HT1080 (cell line): ENCODE measurements around the gene SH2D7. TPM values are rescaled to one million over a fixed set of nuclear protein-coding genes. Genes with fewer than 3 reads are reported as not detected.

ENCODE experiments used
- DNase-seq: peaks from one replicate; pipeline ENCODE4 v3.0.0-alpha.2; 2015; ENCODE audit warnings: low read depth
- total RNA-seq: library from RNA; depleted of rRNA; stranded (reverse); fragments of >200 nt; shearing (Covaris generic); gene quantifications from 2 replicates; pipeline ENCODE4 v1.2.3, GENCODE V29; 2014

Gene SH2D7
- total RNA-seq, 1 experiment from 2014 or later = not detected

DNA sequence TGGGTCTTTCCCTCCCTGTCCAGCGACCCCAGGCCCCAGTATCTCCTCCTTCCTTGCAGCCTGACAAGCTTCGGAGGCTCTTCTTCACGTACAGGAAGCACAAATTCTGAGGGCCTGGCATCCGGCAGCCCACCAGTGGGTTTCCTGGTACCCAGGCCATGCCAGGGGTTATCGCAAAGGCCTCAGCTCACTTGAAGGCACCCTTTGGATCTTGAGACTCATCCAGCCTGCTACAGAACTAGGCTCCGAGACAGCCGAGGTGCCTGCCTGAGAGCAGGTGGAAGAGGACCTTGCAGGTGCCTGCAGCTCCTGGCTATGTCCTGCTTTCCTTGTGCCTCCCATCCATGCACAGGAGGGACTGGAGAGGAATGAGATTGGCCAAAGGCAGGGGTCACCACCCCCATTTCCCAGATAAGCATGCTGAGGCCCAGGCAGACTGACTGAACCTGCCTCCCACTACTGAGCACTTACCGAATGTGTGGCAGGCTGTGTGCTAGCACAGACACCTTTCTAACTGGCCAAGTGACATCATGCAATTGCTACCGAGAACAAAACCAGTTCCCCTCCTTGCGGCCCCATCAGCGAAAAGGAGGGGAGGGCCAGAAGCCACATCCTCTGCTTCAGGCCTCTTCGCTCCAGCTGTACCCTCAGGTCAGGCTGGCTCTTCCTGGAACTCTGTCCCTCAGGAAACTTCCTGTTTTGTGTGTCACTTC, 11.2 kb downstream of the SH2D7 start:
- no peak for DNase-seq

DNA sequence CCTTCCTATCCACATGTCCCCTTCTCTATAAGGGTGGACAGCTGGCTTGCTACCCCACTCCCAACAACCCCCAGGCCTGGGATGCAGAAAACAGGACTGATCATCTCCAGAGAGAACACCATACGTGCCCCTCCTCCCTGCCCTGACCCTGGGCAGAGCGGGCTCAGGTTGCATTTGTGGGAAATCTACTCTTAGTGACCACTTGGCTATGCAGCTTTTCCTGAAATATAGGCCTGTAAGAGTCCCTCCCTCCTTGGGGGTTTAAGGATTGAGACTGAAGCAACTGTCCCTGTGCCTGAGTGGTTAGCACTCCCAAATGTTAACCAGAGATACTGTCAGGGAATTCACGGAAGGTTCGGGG, 11.7 kb downstream of the SH2D7 start:
- no peak for DNase-seq

DNA sequence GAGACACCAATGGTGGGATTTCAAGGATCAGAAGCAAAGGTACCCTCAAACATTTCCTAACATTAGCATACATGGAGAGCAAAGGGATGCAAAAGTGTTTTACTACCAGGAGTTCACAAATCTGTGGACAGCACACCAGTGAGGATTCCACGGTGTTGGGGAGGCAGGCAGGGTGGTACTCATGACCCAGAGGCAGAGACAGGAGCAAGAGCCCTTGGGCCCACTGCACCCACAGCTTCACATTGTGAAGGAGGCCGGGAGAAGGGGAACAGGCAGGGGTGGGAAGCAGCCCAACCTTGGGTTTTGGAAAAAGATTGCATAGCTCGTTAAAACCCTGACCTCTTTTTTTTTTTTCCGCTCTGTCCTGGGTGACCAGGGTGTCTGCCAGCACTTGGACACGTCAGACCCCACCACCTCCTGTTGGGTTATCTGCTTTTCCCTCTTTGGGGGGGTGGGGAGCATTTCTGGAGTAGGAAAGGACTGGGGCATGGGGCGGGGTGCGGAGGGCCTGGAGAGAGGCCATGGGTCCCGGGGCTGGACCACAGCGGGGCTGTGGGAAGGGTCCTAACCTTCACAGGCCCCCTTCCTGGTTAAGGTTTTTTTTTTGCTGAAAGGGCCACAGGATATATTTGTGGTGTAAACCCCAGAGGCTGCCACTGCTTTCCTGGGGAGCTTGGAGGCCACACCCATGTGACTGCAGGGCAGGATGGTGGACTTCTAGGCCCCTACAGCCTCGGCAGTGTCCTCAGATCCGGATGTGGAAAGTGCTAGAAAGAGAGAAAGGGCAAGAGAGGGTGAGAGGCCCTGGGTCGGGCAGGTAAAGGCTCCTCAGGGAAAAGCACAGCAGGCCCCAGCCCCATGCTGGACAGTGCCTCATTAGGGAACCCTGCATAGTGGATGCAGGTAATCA, 12.5 kb downstream of the SH2D7 start:
- no peak for DNase-seq

DNA sequence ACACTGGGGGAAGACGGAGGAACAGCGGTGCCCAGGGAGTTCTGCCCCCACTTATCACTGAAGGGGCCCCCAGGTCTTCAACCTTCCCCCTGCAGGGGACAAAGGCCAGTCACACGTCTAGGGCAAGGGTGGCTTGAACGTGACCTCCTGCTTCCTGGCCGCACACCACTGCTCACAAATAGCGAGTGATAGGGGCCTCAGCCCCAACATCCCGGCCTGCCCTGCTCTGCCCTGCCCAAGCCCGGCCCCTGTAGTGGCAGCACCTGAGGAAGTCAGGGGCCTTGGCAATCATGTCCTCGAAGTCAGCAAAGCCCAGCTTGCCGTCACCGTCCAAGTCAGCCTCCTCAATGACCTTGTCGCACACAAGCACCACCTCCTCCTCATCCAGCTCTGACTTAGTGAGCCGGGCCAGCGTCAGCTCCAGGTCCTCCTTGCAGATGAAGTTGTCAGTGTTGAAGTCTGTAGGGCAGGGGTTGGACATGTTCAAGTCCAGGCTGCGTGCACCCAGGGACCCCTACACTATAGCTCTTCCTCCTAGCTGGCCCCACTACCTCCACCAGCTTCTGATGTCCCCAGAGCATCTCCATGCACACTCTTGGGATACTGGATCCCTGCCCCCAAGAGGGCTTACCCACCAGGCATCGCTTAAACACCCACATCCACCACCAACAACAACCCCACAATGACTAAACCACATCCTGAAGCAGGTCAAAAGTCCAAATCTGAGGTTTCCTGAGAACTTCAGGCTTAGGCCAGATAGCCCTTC, 13.3 kb downstream of the SH2D7 start:
- DNase-seq = peak; percentile 44

DNA sequence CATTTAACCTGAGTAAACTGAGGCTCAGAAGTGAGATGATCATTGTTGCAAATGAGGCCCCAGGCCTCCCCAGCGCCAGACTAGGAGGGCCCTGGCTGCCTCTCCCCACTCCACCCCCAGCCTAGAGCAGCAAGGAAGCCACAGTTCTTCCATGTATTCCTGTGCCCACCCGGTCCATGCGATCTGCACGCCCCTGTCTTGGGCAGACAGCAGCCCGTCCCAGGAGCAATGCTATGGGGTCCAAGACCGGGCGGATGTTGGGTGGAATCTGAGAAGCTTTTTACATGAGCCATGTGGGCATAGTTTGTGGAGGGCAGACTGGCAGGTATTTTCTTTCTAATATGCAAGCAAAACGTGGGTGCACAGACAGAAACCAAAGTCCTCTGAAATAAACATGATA, 15.1 kb downstream of the SH2D7 start:
- no peak for DNase-seq

DNA sequence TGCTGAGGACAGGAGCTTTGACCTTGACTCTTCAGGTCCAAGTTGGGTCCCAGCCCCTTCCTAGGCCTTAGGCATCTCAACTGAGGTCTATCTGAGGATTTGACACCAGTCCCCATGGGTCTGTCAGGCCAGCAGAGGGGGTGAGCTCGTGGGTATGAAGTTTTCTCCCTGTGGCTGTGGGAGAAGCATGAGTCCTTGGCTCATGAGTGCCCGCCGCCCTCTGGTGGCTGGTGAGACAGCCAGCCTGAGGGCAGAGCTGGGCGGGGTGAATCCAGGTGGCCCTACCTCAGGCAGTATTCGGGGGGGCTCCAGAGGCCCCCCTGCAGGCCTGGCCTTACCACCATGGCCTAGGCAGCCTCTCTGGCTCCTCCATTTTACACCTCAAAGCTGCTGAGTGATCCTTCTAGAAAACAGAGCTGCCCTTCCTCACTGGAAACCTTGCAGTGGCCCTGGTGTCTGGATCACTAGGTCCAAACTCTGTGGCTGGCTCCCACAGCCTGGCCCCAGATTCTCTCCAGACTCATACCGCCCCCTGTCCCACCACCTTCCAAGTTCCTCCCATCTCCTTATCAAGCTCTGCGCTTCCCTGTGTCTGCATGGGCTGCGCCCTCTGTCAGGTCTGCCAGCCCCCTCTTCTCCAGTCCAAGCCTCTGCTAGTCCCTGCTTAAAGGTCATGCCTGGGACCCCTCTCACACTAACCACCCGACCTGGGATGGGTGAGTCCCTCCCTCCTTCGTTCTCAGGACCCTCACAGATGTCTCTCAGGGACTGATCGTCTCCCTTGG, 16.1 kb downstream of the SH2D7 start:
- DNase-seq = peak; percentile 72

DNA sequence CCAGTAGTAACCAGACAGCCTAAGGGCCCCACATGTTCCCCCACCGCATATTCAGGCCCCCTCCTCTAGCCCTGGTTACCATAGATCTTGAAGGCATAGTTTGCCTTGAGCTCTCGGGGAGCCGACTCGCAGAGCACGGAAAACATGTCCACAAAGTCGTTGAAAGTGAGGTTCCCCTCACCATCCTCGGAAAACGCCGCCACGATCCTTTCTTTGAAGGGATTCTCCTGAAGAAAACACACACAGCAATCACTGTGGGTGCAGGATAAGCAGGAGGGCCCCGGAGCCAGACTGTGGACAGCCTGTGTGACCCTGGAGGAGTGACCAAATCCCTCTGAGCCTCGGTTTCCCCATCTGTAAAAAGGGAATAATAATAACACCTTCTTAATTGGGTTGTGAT, 16.8 kb downstream of the SH2D7 start:
- DNase-seq = no peak

DNA sequence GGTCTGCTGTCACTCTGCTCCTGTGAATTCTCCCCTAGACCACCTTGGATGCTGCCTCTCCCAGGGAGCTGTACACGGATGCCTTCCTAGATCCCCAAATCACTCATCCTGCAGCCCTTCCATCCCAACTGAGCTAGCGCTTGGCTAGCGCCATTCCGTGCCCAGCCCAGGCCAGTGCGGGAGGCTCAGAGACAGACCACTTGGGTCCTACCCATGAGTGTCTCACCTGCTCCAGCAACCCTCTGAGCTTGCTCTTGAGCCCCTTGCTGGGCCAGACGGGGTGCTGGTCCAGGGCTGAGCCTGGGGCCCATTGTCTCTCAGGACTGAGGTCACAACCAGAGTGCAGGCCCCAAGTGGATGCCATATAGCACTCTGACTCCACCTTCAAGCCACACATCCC, 17.7 kb downstream of the SH2D7 start:
- DNase-seq = no peak

DNA sequence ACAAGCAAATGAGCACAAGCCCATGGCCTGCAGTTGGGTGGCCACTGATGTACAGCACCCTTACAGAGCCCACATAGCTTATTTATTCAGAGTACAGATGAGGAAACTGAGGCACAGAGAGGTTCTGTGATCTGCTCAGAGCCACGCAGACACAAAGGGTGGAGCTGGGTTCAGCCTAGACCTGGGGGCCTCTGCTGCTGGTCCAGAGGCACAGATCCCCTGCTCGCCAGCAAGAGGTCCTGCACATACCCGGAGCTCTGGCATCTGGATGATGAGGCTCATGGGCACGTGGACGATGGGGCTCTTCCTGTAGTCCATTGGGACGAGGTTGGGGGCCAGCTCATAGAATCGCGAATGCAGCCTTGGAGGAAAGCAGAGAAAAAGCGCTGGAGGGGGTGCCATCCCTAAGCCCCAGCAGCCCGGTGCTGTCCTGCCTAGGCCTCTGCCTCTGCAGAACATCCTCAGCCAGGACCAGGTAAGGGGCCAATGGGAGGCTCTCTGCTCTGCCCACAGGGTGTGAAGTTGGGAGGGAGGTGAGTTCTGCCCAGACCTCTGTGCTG, 18.6 kb downstream of the SH2D7 start:
- DNase-seq = no peak

DNA sequence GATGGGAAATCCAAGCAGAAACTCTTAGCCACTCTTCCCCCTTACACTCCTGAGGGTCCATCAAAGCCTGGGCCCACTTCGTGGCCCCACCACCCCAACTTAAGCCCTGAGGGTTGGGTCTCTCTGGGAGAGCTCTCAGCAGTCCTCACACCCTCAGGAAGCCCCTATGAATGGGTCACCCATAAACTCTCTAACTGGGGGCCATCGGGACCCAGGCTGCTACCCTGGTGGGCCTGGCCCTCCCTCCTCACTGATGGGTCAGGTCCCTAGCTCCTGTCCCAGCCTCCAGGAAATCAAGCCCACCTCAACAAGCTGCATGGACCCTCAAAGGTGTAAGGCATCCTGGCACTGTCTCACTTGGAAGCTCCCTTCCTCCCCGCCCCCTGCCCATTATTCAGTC, 19.4 kb downstream of the SH2D7 start:
- DNase-seq = no peak

DNA sequence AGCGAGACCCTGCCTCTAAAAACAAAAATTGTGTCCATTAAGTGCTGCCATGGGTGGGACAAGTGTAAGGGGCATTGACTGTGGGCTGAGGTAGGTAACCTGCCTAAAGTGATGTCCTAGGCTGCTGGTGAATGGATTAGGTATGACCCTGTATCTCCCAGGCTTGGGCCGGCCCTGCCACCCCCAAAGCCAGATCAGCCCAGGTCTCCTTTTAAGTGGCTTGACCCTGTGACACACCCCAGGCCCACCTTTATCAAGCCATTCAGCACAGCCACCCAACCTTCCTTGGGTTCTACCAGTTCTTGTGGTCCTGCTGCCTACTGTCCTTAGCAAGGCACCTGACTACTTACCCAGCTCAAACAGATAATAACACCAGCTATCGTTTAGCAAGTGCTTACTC, 20.2 kb downstream of the SH2D7 start:
- DNase-seq = no peak

DNA sequence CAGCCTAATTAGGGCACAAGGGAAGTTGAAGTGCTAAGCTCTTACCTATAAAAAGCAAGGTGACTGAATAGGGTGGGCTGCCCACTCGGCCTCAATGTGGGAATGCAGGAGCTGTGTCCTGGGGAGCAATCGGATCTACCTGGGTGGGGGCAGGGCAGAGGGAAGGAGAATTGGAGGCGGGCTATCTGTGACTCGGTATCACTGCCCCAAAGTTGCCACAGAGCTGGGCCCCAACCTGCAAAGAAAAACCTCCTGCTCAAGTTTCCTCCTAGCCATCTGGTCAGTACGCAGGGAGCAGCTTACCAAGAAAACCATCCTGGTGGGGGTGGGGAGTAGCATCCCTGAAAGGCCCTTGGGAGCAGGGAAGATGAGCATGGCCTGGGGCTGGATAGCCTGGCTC, 28.2 kb downstream of the SH2D7 start:
- DNase-seq = no peak

DNA sequence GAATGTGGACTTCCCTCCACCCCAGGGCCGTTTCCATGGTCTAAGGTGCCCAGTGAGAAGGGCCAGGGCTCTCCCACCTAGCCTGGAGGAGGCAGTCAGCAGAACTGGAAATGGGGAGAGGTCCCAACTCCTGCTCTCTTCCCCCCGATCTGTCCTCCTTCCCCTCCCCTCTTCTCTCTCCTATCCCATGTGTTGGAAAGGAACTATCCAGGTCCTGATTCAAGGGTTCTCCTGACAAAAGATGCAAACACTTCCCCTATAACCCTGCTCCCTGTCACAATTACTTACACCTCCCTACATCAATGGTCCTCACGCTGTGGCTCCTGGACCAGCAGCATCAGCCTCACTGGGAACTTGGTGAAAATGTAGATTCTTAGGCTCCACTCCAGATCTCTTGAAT, 32.9 kb downstream of the SH2D7 start:
- no peak for DNase-seq

DNA sequence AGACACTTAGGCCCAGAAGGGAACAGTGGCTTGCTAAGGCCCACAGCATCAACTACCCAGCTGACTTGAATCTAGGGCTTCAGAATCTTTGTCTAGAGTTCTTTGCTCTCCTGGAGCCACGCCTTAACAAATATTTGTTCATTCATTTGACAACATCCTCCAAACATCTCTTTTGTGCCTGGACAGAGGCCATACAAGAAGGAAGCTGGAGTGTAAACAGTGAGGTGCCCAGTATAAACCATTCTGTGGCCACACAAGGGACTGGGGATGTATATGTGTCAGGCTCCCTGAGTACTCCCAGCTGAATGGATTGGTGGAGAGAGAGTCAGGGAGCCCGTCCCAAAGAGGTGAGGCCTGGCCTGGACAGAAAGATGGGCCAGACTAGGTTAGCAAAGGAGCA, 35.5 kb downstream of the SH2D7 start:
- DNase-seq = no peak

DNA sequence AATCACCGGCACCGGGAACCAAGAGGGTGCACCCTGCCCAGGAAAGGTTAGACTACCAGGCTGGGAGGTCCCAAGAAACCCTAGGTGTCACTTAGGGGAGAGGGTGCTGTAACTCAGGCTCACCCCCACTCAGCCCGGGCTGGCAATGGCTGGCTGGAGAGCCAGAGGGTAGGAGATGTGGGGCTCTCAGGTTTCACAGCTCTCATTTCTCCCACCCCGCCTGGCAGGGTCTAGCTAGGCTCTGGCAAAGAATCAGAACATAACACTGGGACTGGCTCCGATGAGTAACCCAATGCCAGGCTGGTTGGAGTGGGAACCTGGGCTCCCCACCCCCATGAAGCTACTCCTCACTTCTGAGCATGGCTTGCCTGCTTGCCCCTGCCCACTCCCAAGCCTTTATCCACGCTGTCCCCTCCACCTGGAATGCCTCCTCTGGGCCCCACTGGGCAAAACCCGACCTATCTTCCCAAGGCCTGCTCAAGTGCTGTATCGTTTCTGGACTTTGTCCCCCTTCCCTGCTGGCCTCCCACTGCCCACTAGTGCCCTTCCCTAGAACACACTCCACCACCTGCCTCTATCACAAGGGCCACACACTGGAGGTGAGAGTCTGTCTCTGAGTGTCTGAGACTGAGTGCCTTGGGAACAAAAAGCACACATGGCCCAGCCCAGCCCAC, 36.9 kb downstream of the SH2D7 start:
- peak; percentile 41 for DNase-seq

DNA sequence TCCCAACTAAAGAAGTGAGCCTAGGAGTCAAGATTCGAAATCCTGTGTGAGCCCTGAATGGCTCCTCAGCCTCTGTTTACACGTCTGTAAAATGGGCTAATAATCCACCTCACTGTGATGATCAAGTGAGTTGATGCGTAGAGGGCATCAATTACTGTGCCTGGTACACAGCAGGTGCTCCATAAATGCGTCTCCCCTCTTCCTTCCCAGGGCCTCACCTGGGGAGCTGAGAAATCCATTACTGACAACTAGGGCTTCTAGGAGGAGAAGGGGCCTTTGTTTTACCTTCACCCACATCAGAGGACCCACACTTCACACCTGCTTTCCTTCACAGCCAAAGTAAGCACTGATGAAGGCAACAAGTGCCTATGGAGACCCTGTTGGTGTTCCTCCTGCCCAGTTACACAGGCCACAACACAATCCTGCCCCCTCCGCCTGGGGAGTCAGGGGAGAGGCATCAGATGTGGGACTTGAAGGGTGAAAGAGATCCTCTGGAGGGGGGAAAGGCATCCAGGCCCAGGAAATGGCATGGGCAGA, 37.5 kb downstream of the SH2D7 start:
- DNase-seq = no peak

DNA sequence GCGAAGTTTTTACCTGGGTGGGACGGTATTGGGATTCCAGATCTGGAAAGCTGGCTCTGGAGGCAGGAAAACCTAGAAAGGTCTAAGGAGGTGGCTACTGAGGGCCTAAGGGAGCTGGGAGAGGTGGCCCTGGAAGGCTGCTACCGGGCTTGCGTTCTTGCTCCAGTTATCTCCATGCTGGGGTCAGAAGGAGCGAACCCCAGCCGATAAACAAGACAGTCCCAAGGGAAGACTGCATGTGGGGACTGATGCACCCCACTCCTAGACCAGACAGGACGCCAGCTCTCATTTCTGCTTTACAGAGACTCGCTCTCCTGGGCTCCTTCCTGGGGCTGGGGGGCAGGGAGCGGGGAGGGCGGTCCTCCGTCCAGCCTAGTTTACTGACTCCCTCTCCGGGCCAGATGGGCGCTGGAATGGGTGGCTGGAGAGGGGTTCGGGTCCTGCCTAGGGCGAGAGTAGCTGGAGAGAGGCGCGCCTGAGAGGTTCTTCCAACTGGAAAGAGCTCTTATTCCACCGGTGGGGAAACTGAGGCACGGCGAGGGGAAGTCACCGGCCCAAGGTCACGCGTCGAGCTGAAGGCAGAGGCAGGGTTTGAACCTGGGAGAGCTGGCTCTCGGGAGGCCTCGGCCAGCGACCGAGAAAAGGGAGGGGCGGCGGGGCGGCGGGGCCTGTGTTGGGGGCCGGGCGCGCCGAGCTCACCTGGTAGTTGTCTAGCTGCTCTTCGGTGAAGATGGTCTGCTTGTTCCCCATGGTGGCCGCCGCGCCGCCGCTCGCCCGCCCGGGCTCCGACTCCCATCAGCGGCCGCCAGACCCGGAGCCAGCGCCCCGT, 38.3 kb downstream of the SH2D7 start:
- no peak for DNase-seq

DNA sequence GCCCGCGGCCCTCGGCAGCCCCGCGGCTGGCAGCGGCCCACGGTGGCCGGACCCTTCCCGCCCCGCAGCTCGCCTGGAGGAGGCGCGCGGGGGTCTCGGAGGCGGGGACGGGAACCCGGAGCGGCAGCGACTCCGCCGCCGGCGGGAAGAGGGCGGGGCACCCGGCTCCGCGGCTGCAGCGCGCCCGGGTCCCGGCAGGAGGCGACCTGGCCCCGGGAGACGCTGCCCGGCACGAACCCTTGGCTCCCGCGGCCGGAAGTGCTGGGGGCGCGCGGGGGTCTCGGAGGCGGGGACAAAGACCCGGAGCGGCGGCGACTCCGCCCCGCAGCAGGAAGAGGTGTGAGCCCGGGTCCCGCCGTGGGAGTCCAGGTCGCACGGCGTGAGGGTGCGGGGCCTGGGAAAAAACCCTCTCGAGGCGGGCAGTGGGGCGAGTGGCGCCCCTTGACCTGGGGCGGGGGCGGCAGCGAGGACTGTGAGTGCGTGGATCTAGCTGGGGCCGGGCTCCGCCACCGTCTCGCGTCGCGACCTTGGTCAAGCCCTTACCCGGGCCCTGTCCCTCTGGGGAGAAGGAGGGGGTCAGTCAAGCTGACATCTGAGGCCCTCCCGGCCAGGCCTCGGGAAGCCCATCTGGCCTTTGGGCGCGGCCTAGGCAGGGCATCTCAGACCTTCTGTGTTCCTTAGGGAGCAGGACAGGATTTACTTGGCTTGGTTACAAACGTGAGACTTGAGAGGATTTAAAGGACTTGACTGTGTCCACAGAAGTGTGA, 39.1 kb downstream of the SH2D7 start, which contains the start of gene CIB2:
CIB2 (minus strand) TSS at position 151 of the 767 bp plus-strand sequence. CDS start 230 bp downstream, outside the sequence.
- peak; percentile 36 for DNase-seq
